ENCODE measurements around the gene GUCY2C. TPM values are rescaled to one million over a fixed set of nuclear protein-coding genes. Genes with fewer than 3 reads are reported as not detected.

The GUCY2C gene
- total and polyA plus RNA-seq, 2 experiments from 2014 or later, result 0.05 TPM; not detected in 1

DNA sequence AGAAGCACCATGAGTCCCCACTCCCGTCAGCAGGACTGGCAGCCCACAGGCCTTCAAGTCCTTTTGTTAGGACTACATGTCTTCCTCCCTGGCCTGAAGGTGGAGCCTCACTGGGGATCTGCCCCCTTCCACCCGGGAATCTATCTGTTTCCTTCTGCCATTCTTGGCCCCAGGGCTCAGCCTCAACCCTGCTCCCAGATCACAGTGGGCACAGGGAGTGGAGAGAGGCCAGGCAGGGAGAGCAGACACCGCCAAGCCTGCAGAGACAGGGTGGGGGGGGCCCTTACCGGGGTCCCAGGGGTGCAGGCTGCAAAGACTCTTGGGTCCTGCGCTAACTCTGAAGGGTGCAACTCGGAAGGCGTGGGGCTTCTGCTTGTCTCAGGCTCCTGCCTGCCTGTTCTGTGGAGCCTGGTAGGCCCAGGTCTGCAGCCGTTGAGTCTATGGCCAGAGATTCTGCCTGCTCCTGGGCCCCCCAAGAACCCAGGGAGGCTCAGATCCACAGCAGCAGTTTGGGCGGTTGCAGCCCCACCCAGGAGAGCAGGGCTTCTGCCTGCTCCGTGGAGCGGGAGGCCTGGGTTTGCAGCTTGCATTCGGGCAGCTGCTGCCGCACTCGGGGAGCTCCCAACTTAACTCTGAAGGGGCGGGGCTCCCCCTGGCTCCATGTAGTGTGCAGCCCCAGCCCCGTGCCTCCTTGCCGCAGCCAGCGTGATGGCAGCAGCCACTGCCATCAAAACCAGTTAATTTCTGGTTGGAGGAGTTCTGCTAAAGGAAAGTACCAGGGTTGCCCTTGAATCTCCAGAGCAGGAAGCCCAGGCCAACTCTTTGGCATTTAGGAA is 107.0 kb downstream of the GUCY2C start:
- TF ChIP-seq, protein P1, sequence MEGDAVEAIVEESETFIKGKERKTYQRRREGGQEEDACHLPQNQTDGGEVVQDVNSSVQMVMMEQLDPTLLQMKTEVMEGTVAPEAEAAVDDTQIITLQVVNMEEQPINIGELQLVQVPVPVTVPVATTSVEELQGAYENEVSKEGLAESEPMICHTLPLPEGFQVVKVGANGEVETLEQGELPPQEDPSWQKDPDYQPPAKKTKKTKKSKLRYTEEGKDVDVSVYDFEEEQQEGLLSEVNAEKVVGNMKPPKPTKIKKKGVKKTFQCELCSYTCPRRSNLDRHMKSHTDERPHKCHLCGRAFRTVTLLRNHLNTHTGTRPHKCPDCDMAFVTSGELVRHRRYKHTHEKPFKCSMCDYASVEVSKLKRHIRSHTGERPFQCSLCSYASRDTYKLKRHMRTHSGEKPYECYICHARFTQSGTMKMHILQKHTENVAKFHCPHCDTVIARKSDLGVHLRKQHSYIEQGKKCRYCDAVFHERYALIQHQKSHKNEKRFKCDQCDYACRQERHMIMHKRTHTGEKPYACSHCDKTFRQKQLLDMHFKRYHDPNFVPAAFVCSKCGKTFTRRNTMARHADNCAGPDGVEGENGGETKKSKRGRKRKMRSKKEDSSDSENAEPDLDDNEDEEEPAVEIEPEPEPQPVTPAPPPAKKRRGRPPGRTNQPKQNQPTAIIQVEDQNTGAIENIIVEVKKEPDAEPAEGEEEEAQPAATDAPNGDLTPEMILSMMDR (IDR thresholded peaks at IDR 0.05; ENCODE audit: low read depth, low read length), result no peak
- no peaks in the 10 kb centered on the region for H3K4me1 ChIP-seq (ENCODE audit: low read depth)
- H3K4me3 ChIP-seq, result no peak overlapping the region
- DNase-seq (ENCODE audit: low read depth in 1 of 2, low spot score in 1 of 2), result no peak
- no peaks in the 10 kb centered on the region for H3K9me3 ChIP-seq (ENCODE audit: low read depth)
- H3K27ac ChIP-seq, result no peak overlapping the region
- H3K27me3 ChIP-seq, result no peaks in the 10 kb centered on the region
- H3K36me3 ChIP-seq, result no peaks in the 10 kb centered on the region

DNA sequence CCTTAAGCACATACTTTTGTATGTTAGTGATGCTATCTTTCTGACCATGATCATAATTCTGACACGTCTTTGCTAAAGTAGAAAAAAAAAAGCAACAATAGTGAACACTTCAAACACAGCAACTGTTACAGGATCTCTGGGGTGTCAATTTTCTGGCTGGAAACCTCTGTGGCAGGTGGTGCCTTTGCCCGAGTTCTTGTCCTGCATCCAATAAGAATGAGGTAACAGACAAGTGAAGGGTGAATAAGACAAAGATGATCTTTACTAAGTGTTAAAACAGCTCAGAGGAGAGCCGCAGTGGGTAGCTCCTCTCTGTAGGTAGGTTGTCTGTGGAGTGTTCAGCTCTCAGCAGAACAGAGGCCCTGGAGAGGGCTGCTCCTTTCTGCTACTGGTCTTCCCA is 107.8 kb downstream of the GUCY2C start:
- Histone ChIP-seq H3K36me3 (no peaks in the 10 kb centered on the region), H3K27me3 (no peaks in the 10 kb centered on the region), H3K27ac (no peak overlapping the region), H3K4me1 (ENCODE audit: low read depth) (no peaks in the 10 kb centered on the region), H3K4me3 (no peak overlapping the region), H3K9me3 (ENCODE audit: low read depth) (no peaks in the 10 kb centered on the region)
- no peak for DNase-seq (ENCODE audit: low read depth in 1 of 2, low spot score in 1 of 2)
- TF ChIP-seq, protein P1 (IDR thresholded peaks at IDR 0.05; ENCODE audit: low read depth, low read length), result no peak

DNA sequence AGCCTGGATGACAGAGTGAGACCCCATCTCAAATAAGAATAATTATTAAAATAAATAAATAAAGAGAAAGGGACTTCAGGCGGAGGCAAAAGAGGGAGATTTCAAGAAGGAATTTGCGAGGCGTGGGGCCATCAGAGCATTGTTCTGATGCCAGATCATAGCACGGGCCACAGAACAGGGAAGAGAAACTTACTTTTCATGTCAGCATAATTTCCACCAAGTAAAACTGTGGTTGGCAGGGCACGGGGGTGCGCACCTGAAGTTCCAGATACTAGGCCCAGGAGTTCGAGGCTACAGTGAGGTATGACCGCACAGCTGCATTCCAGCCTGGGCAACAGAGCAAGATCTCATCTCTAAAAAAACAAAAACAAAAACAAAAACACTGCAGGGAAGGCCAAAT is 117.8 kb downstream of the GUCY2C start:
- H3K9me3 ChIP-seq (ENCODE audit: low read depth), result no peaks in the 10 kb centered on the region
- no peak for DNase-seq (ENCODE audit: low read depth in 1 of 2, low spot score in 1 of 2)
- H3K4me1 ChIP-seq (ENCODE audit: low read depth), result no peaks in the 10 kb centered on the region
- TF ChIP-seq, protein P1 (IDR thresholded peaks at IDR 0.05; ENCODE audit: low read depth, low read length), result no peak
- H3K4me3 ChIP-seq, result no peak overlapping the region
- H3K27me3 ChIP-seq, result no peaks in the 10 kb centered on the region
- H3K27ac ChIP-seq, result no peak overlapping the region
- H3K36me3 ChIP-seq, result no peaks in the 10 kb centered on the region

DNA sequence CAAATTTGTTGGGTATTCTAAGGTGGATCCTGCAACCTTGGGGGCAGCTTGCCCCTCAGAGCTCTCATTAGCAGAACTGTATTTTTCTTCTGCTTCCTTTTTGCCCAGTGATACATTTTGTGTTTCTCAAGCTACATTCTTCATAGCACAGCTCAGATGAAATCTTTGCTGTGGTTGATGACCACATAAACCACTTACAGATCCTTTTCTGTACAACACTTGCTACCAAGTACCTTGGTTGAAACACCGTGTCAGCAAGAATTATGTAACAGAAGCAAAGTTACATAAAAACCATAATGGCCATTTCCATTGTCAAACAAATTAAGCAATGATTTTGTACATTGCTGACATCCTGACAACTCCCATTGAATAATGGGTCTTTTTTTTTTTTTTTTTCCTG is 119.1 kb downstream of the GUCY2C start:
- DNase-seq (ENCODE audit: low read depth in 1 of 2, low spot score in 1 of 2), result peak in 1 of 2 donors; percentile 23
- no peaks in the 10 kb centered on the region for H3K27me3 ChIP-seq
- no peaks in the 10 kb centered on the region for H3K36me3 ChIP-seq
- TF ChIP-seq, protein P1 (IDR thresholded peaks at IDR 0.05; ENCODE audit: low read depth, low read length), result no peak
- H3K4me1 ChIP-seq (ENCODE audit: low read depth), result no peaks in the 10 kb centered on the region
- H3K4me3 ChIP-seq, result no peak overlapping the region
- no peaks in the 10 kb centered on the region for H3K9me3 ChIP-seq (ENCODE audit: low read depth)
- no peak overlapping the region for H3K27ac ChIP-seq

DNA sequence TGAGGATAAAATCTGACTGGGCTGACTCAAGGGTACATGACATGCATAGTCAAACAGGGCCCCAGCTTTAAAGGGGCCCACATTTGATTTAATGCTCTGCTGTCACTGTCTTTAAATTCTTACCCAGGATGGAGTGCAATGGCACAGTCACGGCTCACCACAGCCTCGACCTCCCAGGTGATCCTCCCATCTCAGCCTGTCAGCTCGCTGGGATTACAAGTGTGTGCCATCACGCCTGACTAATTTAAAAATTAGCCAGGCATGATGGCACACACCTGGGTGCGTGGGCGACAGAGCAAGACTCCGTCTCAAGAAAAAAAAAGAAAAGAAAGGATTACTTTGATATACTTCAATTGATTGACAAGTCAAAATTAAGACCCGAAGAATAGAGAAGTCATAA is 119.5 kb downstream of the GUCY2C start:
- TF ChIP-seq, protein P1 (IDR thresholded peaks at IDR 0.05; ENCODE audit: low read depth, low read length), result no peak
- no peak overlapping the region for H3K4me3 ChIP-seq
- no peaks in the 10 kb centered on the region for H3K9me3 ChIP-seq (ENCODE audit: low read depth)
- no peaks in the 10 kb centered on the region for H3K27me3 ChIP-seq
- no peaks in the 10 kb centered on the region for H3K36me3 ChIP-seq
- H3K4me1 ChIP-seq (ENCODE audit: low read depth), result no peaks in the 10 kb centered on the region
- DNase-seq (ENCODE audit: low read depth in 1 of 2, low spot score in 1 of 2), result no peak
- H3K27ac ChIP-seq, result no peak overlapping the region

Measured in cardiac muscle cell (in vitro differentiated cells and primary cell).